HG02938 (cell line): Measurements from ENCODE around the gene CLASRP.

Experiments used
- ATAC-seq: cut with Tn5 transposase; IDR thresholded peaks from one replicate; pipeline ENCODE4 v1.9.1; 2021; ENCODE audit warnings: mild to moderate bottlenecking, moderate library complexity; ENCODE audit not compliant: unreplicated experiment

CLASRP gene

DNA sequence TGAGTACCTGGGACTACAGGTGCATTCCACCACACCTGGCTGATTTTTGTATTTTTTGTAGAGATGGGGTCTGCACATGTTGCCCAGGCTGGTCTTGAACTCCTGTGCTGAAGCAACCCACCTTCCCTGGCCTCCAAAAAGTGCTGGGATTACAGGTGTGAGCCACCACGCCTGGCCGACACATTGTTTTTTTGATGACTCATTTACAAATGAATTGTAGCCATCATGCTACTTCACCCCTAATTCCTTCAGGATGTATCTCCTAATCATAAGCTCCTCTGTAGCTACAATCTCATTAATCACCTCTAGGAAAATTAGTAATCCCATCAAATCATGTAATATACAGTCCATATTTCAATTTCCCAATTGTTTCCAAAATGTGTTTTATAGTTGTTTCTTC, 19.7 kb upstream of the CLASRP start:
- ATAC-seq: no peak

DNA sequence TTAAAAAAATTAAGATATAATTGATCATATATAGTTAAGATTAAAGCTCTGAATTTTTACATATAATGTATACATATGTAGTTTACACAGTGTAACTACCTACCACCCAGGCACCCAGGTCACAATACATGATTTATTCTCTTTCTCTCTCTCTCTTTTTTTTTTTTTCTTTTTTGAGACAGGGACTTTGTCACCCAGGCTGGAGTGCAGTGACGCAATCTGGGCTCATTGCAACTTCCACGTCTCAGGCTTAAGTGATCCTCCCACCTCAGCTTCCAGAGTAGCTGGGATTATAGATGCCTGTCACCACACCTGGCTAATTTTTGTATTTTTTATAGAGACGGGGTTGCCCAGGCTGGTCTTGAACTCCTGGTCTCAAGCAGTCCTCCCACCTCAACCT, 18.8 kb upstream of the CLASRP start:
- no peak for ATAC-seq

DNA sequence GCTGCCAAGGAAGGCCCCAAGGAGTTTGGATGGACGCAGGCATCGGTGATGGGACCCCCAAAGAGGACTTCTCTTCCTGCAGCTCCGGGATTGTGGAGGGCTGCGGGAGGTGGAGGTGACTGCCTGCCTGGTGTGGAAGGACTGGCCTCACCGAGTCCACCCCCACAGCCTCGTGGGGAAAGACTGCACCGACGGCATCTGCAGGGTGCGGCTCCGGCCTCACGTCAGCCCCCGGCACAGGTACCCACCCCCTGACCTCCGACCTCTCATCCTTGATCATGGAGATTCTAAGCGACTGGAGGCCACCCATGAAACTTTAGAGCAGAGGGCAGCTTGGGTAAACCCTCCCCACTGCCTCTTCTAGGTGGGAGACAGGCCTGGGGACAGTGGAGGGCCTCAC, 16.9 kb upstream of the CLASRP start:
- ATAC-seq: no peak

DNA sequence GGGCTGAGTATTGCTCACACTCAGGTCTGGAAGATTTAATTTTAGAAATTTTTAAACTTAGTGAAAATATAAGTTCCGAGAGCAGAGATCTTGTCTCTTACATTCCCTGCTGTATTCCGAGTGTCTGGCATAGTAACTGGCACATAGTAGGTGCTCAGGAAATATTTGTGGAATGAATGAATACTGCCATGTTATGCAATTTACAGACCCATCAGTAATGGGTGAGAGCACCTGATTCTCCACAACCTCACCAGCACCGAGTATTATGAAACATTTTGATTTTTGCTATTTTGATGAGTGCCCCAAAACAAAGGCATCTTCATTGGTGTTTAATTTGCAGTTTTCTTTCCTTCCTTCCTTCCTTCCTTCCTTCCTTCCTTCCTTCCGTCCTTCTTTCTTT, 15.8 kb upstream of the CLASRP start:
- ATAC-seq: no peak

DNA sequence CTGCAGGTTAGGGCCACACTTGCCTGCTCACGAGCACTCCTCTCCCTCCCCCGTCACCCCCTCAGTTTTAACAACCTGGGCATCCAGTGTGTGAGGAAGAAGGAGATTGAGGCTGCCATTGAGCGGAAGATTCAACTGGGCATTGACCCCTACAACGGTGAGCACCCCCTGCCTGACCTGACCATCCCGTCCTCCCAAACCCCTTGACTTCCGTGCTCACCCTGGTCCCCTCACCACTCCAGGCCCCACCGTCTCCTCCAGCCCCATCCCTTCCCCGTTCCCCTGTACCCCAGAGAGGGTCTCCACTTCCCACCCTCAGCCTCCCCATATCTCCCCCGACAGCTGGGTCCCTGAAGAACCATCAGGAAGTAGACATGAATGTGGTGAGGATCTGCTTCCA, 13.6 kb upstream of the CLASRP start:
- no peak for ATAC-seq

DNA sequence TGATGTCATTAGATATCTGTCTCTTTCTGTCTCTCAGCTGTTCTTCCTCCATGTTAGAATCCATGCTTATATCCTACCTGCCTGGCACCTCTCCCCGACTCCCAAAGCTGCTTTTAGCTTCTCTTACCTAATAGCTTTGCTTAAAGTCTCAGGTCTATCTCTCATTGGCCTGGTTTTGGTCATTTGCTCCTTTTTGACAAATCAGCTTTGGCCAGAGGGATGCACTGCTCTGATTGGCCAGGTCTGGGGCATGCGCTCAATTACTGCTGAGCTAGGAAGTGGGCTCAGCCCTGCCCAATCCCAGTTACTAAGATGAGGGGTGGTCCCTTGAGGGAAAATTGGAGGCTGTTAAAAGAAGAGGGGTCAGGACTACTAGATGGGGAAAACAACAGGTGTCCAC, 11.5 kb upstream of the CLASRP start:
- ATAC-seq: no peak

DNA sequence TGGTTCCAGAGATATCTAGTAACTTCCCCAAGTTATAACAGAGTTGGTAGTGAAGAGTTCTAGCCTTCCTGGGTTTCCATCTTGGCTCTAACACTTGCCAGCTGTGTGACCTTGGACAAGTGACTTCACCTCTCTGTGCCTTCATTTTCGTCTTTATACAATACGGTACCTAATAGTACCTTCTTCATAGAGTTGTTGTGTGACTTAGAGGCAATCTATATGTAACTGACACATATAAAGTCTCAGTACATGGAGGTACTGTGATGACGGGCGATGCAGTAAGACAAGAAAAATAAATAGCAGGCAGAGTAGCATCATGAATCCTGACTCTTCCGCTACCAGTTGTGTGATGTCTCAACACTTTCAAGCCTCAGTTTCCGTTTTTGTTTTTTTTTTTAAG, 8.0 kb upstream of the CLASRP start:
- ATAC-seq: no peak

DNA sequence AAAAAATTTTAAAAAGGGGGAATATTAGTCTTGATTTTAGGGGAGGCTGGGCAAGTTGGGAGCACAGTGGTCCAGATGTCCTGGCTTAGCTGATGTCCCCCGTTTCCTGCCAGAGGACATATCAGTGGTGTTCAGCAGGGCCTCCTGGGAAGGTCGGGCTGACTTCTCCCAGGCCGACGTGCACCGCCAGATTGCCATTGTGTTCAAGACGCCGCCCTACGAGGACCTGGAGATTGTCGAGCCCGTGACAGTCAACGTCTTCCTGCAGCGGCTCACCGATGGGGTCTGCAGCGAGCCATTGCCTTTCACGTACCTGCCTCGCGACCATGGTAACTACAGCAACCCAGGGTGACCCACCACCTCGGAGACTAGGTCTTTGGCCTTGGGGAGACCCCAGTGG, 6.4 kb upstream of the CLASRP start:
- no peak for ATAC-seq

DNA sequence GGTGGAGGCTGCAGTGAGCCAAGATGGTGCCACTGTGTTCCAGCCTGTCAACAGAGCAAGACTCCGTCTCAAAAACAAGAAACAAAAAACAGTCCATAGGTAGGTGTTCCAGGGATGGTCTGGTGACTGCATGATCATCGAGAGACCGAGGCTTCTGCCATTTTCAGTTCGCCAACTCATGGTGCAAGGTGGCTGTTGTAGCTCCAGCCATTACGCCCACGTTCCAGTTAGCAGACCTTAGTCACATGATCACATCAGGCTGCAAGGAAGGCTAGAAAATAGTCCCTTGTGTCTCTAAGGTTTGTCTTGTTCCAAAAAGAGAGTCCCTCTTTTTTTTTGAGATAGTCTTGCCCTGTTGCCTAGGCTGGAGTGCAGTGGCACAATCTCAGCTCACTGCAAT, 3.1 kb upstream of the CLASRP start:
- ATAC-seq: no peak

DNA sequence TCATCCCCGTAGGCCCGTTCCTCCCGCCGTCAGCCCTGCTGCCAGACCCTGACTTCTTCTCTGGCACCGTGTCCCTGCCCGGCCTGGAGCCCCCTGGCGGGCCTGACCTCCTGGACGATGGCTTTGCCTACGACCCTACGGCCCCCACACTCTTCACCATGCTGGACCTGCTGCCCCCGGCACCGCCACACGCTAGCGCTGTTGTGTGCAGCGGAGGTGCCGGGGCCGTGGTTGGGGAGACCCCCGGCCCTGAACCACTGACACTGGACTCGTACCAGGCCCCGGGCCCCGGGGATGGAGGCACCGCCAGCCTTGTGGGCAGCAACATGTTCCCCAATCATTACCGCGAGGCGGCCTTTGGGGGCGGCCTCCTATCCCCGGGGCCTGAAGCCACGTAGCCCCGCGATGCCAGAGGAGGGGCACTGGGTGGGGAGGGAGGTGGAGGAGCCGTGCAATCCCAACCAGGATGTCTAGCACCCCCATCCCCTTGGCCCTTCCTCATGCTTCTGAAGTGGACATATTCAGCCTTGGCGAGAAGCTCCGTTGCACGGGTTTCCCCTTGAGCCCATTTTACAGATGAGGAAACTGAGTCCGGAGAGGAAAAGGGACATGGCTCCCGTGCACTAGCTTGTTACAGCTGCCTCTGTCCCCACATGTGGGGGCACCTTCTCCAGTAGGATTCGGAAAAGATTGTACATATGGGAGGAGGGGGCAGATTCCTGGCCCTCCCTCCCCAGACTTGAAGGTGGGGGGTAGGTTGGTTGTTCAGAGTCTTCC, 1.3 kb upstream of the CLASRP start:
- ATAC-seq: no peak

DNA sequence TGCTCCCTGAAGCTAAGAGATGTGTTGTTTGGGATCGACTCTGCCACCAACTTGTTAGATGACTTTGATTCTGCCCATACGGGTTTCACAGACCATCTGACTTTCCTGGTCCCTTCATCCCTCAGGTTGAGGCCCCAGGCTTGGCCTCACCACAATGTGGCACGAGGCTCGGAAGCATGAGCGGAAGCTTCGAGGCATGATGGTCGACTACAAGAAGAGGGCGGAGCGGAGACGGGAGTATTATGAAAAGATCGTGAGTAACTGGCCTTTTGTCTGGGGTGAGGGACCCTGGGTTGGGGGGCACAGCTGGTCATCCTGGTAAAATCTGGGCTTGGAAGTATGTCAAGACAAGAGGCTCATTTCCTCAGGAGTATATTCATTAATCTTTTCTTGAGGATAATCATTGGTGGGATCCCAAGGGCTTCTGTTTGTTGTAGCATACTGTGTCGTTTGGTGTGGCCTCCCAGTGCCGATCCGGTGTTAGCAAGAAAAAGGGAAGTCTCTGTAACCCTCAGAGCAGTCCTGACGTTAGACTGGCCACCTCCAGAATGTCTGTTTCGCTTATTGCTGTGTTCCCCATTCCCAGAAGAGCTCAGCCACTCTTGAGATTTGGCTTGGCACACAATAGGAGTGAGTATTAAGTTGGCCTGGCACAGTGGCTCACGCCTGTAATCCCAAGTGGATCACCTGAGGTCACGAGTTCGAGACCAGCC, 1.4 kb downstream of the CLASRP start:
- no peak for ATAC-seq

DNA sequence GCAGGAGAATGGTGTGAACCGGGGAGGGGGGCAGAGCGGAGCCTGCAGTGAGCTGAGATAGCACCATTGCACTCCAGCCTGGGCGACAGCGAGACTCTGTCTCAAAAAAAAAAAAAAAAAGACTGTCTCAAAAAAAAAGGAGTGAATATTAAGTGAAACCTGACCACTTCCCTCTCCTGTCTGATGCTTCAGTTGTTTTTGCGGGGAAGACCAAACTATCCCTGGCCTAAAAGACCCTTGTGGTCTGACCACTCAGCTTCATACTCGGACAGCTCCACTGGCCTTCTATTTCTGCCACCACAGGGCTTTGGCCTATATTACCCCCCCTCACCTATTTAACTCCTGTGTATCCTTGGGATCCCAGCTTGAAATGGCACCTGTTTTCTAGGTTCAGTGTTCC, 2.3 kb downstream of the CLASRP start:
- no peak for ATAC-seq

DNA sequence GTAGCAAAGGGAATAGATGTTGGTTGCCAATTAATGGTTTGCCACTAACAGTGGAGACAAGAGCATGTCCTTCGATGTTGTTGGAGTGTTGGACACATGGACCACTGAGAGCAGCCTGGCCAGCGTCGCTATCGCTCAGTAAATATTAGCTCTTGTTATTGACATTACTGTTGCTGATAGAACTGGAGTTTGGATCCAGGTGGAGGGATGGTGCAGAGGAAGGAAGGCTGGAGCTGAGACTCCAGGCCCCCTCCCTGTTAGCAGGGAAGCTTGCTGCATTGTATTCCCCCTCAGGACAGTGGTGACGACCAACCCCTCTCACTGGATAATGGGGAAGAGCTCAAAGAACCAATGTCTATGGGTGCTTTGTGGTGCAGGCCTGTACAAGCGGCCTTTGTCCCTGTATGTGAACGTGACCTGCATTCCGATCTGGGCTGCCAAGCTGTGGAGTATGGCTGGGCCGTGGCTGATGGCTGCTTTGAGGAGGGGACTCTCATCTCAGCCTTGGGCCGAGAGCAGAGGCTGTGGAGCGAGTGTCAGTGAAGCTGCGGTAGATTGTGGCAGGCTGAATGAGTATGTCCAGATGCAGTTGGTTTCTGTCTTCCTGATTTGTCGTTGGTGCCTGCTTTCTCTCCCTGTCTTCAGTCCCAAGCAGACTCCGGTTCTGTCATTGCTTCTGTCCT, 7.0 kb downstream of the CLASRP start:
- no peak for ATAC-seq

DNA sequence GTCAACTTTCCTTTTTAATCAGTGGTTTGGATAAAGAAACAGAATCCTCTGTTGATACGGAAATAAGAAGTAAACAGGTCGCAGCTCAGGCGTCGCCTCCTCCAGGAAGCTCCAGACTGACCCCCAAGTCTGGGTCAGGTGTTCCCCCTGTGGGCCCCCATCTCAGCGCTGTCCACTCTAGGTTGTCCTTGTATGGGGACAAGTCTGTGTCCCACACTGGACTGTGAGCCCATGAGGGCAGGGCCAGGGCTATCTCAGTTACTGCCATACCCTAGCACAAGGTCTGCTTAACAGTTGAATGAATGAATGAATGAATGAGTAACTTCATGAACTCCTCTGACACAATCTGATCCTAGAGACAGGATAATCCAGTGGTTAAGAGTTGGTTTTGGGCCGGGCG, 7.5 kb downstream of the CLASRP start:
- no peak for ATAC-seq

DNA sequence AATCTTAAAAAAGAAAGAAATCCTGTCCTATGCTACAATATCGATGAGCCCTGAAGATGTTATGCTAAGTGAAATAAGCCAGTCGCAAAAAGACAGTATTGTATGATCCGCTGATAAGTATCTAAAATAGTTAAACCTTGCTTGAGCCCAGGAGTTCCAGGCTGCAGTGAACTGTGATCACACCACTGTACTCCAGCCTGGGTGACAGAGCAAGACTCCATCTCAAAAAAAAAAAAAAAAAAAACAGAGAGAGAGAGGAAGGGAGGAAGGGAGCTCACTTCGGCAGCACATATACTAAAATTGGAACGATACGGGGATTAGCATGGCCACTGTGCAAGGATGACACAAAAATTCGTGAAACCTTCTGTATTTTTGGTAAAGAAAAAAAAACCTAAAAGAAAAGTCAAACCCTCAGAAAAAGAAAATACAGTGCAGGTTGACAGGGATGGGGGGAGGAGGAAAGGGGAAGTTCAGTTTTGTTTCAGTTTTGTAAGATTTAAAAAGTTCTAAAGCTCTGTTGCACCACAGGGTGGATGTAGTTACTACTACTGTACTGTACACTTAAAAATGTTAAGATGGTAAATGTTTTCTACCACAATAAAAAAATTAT, 8.4 kb downstream of the CLASRP start:
- no peak for ATAC-seq

DNA sequence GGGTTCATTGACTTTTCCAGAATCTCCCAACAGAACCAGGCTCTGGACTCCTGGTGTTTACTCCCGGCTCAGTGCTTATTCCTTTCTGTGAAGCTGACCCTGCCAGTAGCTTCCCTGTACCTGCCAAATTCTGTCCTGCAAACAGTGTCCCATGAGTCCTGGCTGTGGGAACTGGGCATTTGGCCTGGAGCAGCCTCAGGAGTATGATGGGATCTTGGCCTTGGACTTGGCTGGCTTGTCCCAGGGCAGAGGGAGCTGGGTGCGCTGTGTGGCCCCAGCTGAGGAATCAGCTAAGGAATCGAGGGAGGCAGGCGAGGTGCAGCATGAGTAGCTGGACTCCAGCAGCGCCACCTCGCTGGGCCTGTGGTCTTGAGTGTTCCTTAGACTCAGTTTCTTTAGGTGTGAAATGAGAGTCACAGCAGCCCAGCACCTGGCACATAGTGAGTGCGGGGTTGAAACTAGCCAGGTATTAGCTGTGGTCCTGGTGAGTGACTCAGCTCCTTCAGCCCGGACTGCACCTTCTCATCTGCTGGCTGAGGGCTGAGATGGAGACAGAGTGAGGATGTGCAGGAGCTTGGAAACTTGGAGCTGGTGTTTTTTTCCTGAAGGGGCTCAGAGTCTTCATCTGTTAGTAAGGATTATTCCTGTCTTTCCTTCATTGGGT, 10.4 kb downstream of the CLASRP start:
- no peak for ATAC-seq

DNA sequence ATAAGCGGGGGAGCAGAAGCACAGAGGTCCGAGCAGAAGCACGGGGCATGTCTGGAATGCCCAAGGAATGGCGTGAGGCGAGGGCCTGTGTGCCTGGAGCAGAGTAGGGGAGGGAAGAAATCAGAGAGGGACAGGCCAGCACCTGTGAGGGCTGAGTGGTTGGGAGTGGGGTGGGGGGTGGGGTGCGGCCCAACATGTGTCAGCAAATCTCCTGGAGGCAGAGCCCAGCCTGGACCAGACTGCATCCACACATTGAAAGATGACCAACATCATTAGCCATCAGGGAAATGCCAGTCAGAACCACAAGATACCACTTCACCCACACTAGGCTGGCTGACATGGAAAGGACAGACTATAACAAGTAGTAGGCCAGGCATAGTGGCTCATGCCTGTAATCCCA, 11.2 kb downstream of the CLASRP start:
- ATAC-seq: no peak

DNA sequence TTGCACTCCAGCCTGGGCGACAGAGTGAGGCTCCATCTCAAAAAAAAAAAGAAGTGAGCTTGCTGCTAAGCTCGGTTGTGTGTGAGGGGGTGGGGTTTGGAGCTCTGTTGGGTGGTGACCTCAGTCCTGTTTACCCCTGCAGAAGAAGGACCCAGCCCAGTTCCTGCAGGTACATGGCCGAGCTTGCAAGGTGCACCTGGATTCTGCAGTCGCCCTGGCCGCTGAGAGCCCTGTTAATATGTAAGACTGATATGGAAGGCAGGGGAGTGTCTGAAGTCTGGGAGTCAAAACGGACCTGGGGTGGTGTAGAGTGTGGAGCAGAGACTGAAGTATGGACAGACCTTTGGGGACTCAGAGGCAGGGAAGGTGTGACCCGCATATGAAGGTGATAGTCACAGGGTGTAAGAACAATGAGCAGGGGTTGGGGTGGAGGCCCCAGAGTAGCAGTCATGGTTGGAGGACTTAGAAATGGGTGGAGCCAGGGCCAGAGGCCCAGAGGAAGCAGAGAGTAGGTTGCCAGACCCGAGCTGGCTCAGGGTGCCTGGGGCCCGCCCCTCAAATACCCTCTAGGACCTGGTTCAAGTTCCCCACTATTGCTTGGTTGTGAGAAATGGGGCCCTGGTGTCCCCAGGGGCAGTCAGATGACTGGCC, 13.2 kb downstream of the CLASRP start:
- ATAC-seq: no peak

DNA sequence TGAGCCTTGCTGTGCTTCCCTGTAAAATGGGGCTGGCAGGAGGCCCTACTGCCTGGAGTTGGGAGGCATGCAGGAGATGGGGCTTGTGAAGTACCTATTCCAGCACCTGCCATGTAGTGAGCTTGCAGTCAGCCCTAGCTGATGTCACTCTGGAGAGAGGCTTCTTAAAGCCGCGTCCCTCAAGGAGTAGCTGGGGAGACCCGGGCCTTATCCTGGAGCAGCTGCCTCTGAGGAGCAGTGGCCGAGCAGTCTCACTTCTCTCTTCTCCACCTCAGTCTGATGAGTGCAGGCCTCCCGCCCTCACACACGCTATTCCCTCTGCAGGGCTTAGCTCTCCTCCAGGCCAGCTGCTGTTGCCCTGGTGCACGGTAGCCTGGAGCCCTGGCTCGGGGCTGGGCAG, 18.0 kb downstream of the CLASRP start:
- ATAC-seq: no peak

DNA sequence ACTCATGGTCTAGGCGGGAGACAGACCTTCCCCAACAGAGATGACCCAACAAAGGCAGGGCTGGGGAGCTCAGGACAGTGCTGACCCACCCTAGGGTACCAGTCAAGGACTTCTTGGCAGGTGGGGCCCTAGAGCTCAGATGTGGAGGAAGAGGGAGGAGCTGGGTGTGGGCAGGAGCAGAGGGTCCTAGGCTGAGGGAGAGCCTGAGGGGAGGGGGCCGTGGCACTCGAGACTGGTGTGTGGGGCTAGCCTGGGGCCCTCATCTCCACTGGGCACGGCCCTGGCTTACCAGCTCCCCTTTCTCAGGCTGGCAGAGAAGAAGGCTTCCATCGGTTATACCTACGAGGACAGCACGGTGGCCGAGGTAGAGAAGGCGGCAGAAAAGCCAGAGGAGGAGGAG, 18.6 kb downstream of the CLASRP start:
- no peak for ATAC-seq
